Gastroesophageal sphincter (tissue), 3 donors: ENCODE results near the gene BRD4.

Experiments used
- CTCF ChIP-seq, 4 experiments: fragments of 200-600 bp in 2 of 4; fragments of 450-650 bp in 2 of 4; sonication (generic) in 1 of 4; IDR thresholded peaks; one replicate each; pipeline ENCODE4 v1.5.1; 2017 to 2019; ENCODE audit warnings: antibody characterized with exemption in 4 of 4, mild to moderate bottlenecking in 2 of 4, moderate library complexity in 2 of 4
- EP300 ChIP-seq: sonication (generic); formaldehyde crosslinking; IDR thresholded peaks from one replicate; pipeline ENCODE4 v1.6.1; 2017; ENCODE audit warnings: antibody characterized with exemption, mild to moderate bottlenecking
- POLR2A ChIP-seq, 2 donors: fragments of 450-650 bp; IDR thresholded peaks; one replicate each; pipeline ENCODE4 v1.6.1; 2017; ENCODE audit warnings: antibody characterized with exemption in 2 of 2, mild to moderate bottlenecking in 2 of 2, moderate library complexity in 1 of 2
- POLR2AphosphoS5 ChIP-seq: sonication (generic); formaldehyde crosslinking; IDR thresholded peaks from one replicate; pipeline ENCODE4 v1.6.1; 2017; ENCODE audit warnings: antibody characterized with exemption

GRCh38 chr19:15280048-15280725 lies 52.2 kb downstream of the BRD4 start:
- TF ChIP-seq CTCF (IDR thresholded peaks at IDR 0.05) (no peak), POLR2A (IDR thresholded peaks at IDR 0.05) (no peak), POLR2AphosphoS5 (no peak), EP300 (no peak)
